Stimulated activated naive CD8-positive, alpha-beta T cell treated with anti-CD3 and anti-CD28 coated beads, Interleukin-15, amount 100 ng/mL, for 72 hours (primary cell): ENCODE measurements around the gene NPAS4.

Experiments used
- ATAC-seq: fragments of 150-1000 bp; cut with Tn5 transposase; 2 replicates; pipeline ENCODE4 v1.10.0; 2021; ENCODE audit warnings: mild to moderate bottlenecking, moderate library complexity
- DNase-seq, 2 donors: peaks; one replicate each; pipeline ENCODE4 v3.0.0; 2021 to 2022
- H3K27ac Mint-ChIP-seq, 2 donors: one replicate each; pipeline ENCODE4 v1.8.0; 2022; ENCODE audit warnings: mild to moderate bottlenecking in 2 of 2, mixed read lengths in 2 of 2, moderate library complexity in 2 of 2
- H3K27me3 Mint-ChIP-seq: one replicate; pipeline ENCODE4 v1.8.0; 2022; ENCODE audit warnings: mixed read lengths
- H3K4me1 Mint-ChIP-seq: one replicate; pipeline ENCODE4 v1.8.0; 2022; ENCODE audit warnings: mild to moderate bottlenecking, mixed read lengths
- H3K4me3 Mint-ChIP-seq, 2 donors: one replicate each; pipeline ENCODE4 v1.8.0; 2022; ENCODE audit warnings: mild to moderate bottlenecking in 2 of 2, mixed read lengths in 2 of 2, moderate library complexity in 1 of 2
- H3K9me3 Mint-ChIP-seq, 2 donors: one replicate each; pipeline ENCODE4 v1.8.0; 2022; ENCODE audit warnings: mixed read lengths in 2 of 2

Gene NPAS4

DNA sequence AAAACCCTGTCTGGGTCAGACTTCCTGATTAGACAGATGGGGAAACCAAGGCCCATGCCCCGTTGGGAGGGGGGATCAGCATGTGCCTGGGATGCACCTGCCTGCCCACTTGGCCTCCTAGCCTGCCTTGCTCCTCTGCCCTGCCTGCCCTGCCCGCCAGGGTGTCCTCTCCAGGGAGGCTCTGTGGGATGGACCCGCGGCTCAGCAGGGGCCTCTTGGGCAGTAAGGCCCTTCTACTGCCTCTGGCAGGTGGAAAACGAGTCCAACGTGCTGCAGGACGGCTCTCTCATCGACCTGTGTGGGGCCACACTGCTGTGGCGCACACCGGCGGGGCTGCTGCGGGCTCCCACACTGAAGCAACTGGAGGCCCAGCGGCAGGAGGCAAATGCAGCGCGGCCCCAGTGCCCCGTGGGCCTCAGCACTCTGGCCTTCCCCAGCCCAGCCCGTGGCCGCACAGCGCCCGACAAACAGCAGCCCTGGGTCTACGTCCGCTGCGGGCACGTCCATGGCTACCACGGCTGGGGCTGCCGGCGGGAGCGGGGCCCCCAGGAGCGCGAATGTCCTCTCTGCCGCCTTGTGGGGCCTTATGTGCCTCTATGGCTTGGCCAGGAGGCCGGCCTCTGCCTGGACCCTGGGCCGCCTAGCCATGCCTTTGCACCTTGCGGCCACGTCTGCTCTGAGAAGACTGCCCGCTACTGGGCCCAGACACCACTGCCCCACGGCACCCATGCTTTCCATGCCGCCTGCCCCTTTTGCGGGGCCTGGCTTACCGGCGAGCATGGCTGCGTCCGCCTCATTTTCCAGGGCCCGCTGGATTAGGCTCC, 54.7 kb downstream of the NPAS4 start:
- Mint-ChIP-seq H3K27ac (no peak overlapping the region), H3K4me3 (no peak overlapping the region), H3K27me3 (no peaks in the 10 kb centered on the region), H3K4me1 (peaks cover 31% of the 10 kb centered on the region), H3K9me3 (no peaks in the 10 kb centered on the region)
- DNase-seq (no peak), ATAC-seq (no peak)
